ENCODE measurements around the gene ST7L.
A peak's percentile ranks its signal among the peaks of the same experiment; 100 is the strongest.

The ST7L gene

GRCh38 chr1:112619518-112620376 is 806 bp upstream of the ST7L start, which contains the start of gene CAPZA1:
Gene CAPZA1, plus strand, starts transcription at chr1:112619832. Its CDS starts 13 bp downstream, at chr1:112619845.
- DNase-seq: peak; percentile 85 to 99 (median 92)
- intact Hi-C loops (cut with DNase I): loop anchor here (2.0 to 10.0 kb wide), 5 partner anchors 55 to 222 kb away; partner anchors contain the start of genes CTTNBP2NL, MOV10 and WNT2B

GRCh38 chr1:112618114-112618720 is 724 bp downstream of the ST7L start:
- no peak for DNase-seq
- intact Hi-C loops (cut with DNase I): loop anchor here (2.0 to 10.0 kb wide), 4 partner anchors 57 to 221 kb away; partner anchors contain the start of genes CTTNBP2NL, MOV10 and WNT2B

- no peak for DNase-seq
- intact Hi-C loops (cut with DNase I): loop anchor here (5.0 to 10.0 kb wide), 3 partner anchors 88 to 217 kb away; partner anchors contain the start of genes CTTNBP2NL and WNT2B
These were observed 4.4 kb downstream of the ST7L start for GRCh38 chr1:112614460-112615065.

- intact Hi-C loops (cut with DNase I): no loop called here
- no peak for DNase-seq
These were observed 13.2 kb downstream of the ST7L start for GRCh38 chr1:112605633-112606327.

GRCh38 chr1:112603541-112603940 is 15.4 kb downstream of the ST7L start:
- no peak for DNase-seq
- intact Hi-C loops (cut with DNase I): no loop called here

- no peak for DNase-seq
- intact Hi-C loops (cut with DNase I): no loop called here
These were observed 15.9 kb downstream of the ST7L start for GRCh38 chr1:112603012-112603411.

- no peak for DNase-seq
These were observed 19.5 kb downstream of the ST7L start for GRCh38 chr1:112599477-112599876.

GRCh38 chr1:112594208-112594876 is 24.6 kb downstream of the ST7L start:
- intact Hi-C loops (cut with DNase I): no loop called here
- DNase-seq: no peak

More at GRCh38 chr1:112599477-112599876, 19.5 kb downstream of the ST7L start:
- intact Hi-C loops (cut with DNase I): no loop called here

GRCh38 chr1:112589766-112590165 is 29.2 kb downstream of the ST7L start:
- DNase-seq: no peak
- intact Hi-C loops (cut with DNase I): no loop called here

GRCh38 chr1:112583366-112583765 is 35.6 kb downstream of the ST7L start:
- intact Hi-C loops (cut with DNase I): no loop called here
- DNase-seq: no peak

- DNase-seq: no peak
- intact Hi-C loops (cut with DNase I): no loop called here
These were observed 37.3 kb downstream of the ST7L start for GRCh38 chr1:112581586-112582192.

GRCh38 chr1:112579801-112580510 is 39.0 kb downstream of the ST7L start:
- DNase-seq: no peak
- intact Hi-C loops (cut with DNase I): no loop called here

GRCh38 chr1:112576240-112576639 is 42.7 kb downstream of the ST7L start:
- intact Hi-C loops (cut with DNase I): no loop called here

GRCh38 chr1:112575154-112575804 is 43.7 kb downstream of the ST7L start:
- intact Hi-C loops (cut with DNase I): no loop called here
- DNase-seq: no peak

More at GRCh38 chr1:112576240-112576639, 42.7 kb downstream of the ST7L start:
- no peak for DNase-seq

GRCh38 chr1:112565800-112566199 is 53.1 kb downstream of the ST7L start:
- intact Hi-C loops (cut with DNase I): no loop called here
- DNase-seq: no peak

GRCh38 chr1:112564081-112564480 is 54.9 kb downstream of the ST7L start:
- DNase-seq: no peak
- intact Hi-C loops (cut with DNase I): no loop called here

- intact Hi-C loops (cut with DNase I): no loop called here
- DNase-seq: no peak
These were observed 55.6 kb downstream of the ST7L start for GRCh38 chr1:112563341-112563740.

- intact Hi-C loops (cut with DNase I): no loop called here
- no peak for DNase-seq
These were observed 60.3 kb downstream of the ST7L start for GRCh38 chr1:112558634-112559033.

Data from posterior cingulate gyrus (tissue), 11 donors.